SJSA1 (cell line): ENCODE data around the gene CCDC92. TPM values are rescaled to one million over a fixed set of nuclear protein-coding genes. Genes with fewer than 3 reads are reported as not detected.

Experiments used
- DNase-seq, 2 experiments: peaks; one replicate each; pipeline ENCODE4 v3.0.0-alpha.2; 2015 to 2020; ENCODE audit warnings: low spot score in 2 of 2, low read depth in 1 of 2
- H3K27ac ChIP-seq: fragments of 250-450 bp; sonication (Bioruptor Pico); 2 replicates; pipeline ENCODE4 v1.5.1; 2020; ENCODE audit warnings: mild to moderate bottlenecking, moderate library complexity
- H3K27me3 ChIP-seq: fragments of 250-450 bp; sonication (Bioruptor Pico); replicated peaks from 2 replicates; pipeline ENCODE4 v1.5.1; 2020; ENCODE audit warnings: mild to moderate bottlenecking, moderate library complexity
- H3K36me3 ChIP-seq: fragments of 250-450 bp; sonication (Bioruptor Pico); 2 replicates; pipeline ENCODE4 v1.5.1; 2020; ENCODE audit warnings: mild to moderate bottlenecking
- H3K4me1 ChIP-seq: fragments of 250-450 bp; sonication (Bioruptor Pico); replicated peaks from 2 replicates; pipeline ENCODE4 v1.6.1; 2021; ENCODE audit warnings: mild to moderate bottlenecking
- H3K4me3 ChIP-seq: fragments of 250-450 bp; sonication (Bioruptor Pico); 2 replicates; pipeline ENCODE4 v1.5.1; 2020; ENCODE audit warnings: mild to moderate bottlenecking
- H3K9me3 ChIP-seq: fragments of 250-450 bp; sonication (Bioruptor Pico); replicated peaks from 2 replicates; pipeline ENCODE4 v1.5.1; 2020; ENCODE audit warnings: mild to moderate bottlenecking
- total RNA-seq: library from RNA; depleted of rRNA; stranded (reverse); fragments of >200 nt; shearing (Covaris generic); gene quantifications from 2 replicates; pipeline ENCODE4 v1.2.3, GENCODE V29; 2014

The CCDC92 gene
- total RNA-seq, 1 experiment from 2014 or later, result 11.9 TPM

- DNase-seq, result peak; percentile 64 to 69
- Histone ChIP-seq H3K9me3 (no peaks in the 10 kb centered on the region; the same call in 1 of the 2 replicates), H3K36me3 (peaks cover 39% of the 10 kb centered on the region), H3K4me3 (no peak overlapping the region), H3K27me3 (no peaks in the 10 kb centered on the region), H3K27ac (peak overlapping the region; percentile 77), H3K4me1 (peaks cover 40% of the 10 kb centered on the region)
Measured at GRCh38 chr12:123937707-123938591, 34.7 kb downstream of the CCDC92 start.

DNA sequence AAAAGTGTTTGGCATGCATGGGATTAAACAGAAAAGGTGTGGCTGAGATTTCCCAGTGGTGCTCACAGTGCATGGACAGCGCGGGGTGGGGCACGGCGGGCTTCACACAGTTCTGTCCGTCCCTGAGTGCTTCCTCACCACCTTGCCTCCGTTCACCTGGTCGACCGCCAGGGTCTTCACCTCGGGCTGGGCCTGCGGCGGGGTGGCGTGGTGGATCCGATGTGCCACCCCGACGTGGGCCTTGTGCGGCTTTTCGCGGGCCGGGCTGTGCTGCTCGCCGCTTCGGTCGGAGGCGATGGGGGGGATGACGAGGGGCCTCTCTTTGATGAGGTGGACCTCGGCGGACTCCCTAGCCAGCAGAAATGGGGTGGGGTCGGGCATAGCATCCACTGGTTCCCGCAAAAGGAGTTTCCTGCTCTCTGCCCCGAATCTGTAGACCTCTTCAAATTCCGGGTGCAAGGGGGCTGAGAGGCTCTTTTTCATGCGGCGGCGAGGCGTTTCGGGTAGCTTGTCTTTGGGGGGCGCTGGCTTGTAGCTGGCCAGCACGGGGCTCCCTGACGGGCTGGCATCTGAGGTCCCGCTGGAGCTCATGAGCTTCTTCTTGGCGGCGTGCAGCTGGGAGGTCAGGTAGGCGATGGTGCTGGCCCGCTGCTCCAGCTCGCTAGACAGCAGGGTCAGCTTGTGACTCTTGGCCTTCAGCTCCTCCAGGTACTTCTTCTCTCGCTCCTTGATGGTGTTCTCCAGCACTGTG, 35.5 kb downstream of the CCDC92 start:
- no peaks in the 10 kb centered on the region; the same call in 1 of the 2 replicates for H3K9me3 ChIP-seq
- no peak for DNase-seq
- H3K36me3 ChIP-seq, result peaks cover 39% of the 10 kb centered on the region
- no peaks in the 10 kb centered on the region for H3K27me3 ChIP-seq
- H3K4me1 ChIP-seq, result peaks cover 34% of the 10 kb centered on the region
- H3K4me3 ChIP-seq, result no peak overlapping the region
- peak overlapping the region; percentile 77; the same call in 1 of the 2 replicates for H3K27ac ChIP-seq

GRCh38 chr12:123936471-123936870, 36.2 kb downstream of the CCDC92 start:
- no peak overlapping the region for H3K4me3 ChIP-seq
- no peak for DNase-seq
- H3K9me3 ChIP-seq, result no peaks in the 10 kb centered on the region; the same call in 1 of the 2 replicates
- H3K27me3 ChIP-seq, result no peaks in the 10 kb centered on the region
- H3K4me1 ChIP-seq, result peaks cover 28% of the 10 kb centered on the region
- peaks cover 33% of the 10 kb centered on the region for H3K36me3 ChIP-seq
- H3K27ac ChIP-seq, result no peak overlapping the region

GRCh38 chr12:123935956-123936355, 36.7 kb downstream of the CCDC92 start:
- H3K36me3 ChIP-seq, result peaks cover 29% of the 10 kb centered on the region
- no peak for DNase-seq
- H3K4me3 ChIP-seq, result no peak overlapping the region
- H3K27ac ChIP-seq, result no peak overlapping the region
- no peaks in the 10 kb centered on the region for H3K9me3 ChIP-seq
- no peaks in the 10 kb centered on the region for H3K27me3 ChIP-seq
- peaks cover 23% of the 10 kb centered on the region for H3K4me1 ChIP-seq

DNA sequence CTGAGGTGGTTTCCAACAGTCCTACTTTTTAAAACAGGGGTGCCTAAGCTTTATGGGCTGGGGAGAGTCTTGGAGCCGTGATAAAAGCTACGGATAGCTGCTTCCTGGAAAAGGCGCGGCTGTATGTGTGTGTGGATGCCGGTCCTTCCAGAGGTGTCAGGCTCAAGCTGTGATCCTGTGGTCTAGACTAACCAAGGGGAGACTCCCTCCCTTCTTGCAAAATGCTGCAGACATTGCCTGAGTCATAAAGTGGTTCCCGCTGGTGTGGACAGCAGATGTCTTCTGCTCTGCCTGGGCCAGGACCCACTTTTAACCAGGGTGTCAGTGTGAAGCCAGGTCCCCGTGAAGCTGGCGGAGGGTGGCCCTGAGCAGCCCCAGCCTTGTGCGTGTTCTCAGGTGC, 37.8 kb downstream of the CCDC92 start:
- H3K9me3 ChIP-seq, result no peaks in the 10 kb centered on the region
- H3K4me1 ChIP-seq, result peaks cover 22% of the 10 kb centered on the region
- H3K36me3 ChIP-seq, result peaks cover 23% of the 10 kb centered on the region
- no peaks in the 10 kb centered on the region for H3K27me3 ChIP-seq
- no peak for DNase-seq
- H3K27ac ChIP-seq, result no peak overlapping the region
- no peak overlapping the region for H3K4me3 ChIP-seq

DNA sequence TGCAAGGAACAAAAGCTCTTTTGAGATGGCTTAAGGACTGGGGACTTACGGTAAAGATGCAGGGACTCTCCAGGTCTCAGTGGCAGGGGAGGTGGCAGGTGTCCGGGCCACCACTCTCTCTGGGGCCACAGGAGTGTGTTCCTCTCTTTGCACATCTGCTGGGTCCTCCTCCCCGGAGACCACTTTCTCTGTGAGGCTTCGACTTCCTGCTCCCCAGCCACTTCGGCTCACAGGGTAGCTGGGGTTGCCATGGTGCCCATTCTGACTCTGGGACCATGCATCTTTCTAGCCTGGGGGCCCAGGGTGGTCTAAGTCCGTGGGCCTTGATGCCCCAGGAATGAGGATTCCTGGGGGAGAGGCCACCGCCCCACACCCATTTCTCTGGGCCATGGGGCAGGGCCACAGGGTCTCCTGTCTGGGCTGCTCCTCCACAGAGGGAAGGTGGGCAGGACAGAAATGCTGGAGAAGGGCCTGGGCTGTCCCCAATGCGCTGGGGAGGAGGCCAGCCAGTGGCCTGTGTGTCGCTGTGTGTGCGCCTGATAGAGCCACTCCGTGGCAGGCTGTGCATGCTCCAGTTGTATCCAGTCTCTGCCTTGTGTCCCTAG, 38.5 kb downstream of the CCDC92 start:
- Histone ChIP-seq H3K4me1 (peaks cover 20% of the 10 kb centered on the region), H3K9me3 (no peaks in the 10 kb centered on the region), H3K36me3 (peaks cover 17% of the 10 kb centered on the region), H3K27me3 (no peaks in the 10 kb centered on the region), H3K4me3 (no peak overlapping the region), H3K27ac (no peak overlapping the region)
- DNase-seq, result no peak

DNA sequence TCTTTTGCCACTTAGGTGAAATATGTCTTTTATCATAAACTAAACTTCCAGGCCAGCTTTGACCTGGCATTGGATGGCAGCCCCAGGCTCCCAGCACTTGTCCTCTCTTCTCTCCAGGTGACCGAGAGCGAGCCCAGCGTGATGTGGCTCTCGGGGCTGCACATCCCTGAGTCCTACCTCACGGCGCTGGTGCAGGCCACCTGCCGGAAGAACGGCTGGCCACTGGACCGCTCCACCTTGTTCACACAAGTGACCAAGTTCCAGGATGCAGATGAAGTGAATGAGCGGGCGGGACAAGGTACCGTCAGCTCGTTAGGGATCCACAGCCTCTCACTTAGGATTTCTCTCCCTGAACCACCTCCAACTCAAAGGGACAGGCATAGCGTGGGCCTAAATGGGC, 39.4 kb downstream of the CCDC92 start:
- H3K27ac ChIP-seq, result no peak overlapping the region
- H3K36me3 ChIP-seq, result peaks cover 17% of the 10 kb centered on the region
- H3K4me1 ChIP-seq, result peaks cover 11% of the 10 kb centered on the region
- no peaks in the 10 kb centered on the region for H3K27me3 ChIP-seq
- no peaks in the 10 kb centered on the region for H3K9me3 ChIP-seq
- DNase-seq, result no peak
- H3K4me3 ChIP-seq, result no peak overlapping the region

- Histone ChIP-seq H3K9me3 (no peaks in the 10 kb centered on the region), H3K4me3 (no peak overlapping the region), H3K36me3 (peaks cover 10% of the 10 kb centered on the region), H3K4me1 (no peaks in the 10 kb centered on the region), H3K27me3 (no peaks in the 10 kb centered on the region), H3K27ac (no peak overlapping the region)
- DNase-seq, result no peak
Measured at GRCh38 chr12:123931686-123932321, 40.8 kb downstream of the CCDC92 start.

DNA sequence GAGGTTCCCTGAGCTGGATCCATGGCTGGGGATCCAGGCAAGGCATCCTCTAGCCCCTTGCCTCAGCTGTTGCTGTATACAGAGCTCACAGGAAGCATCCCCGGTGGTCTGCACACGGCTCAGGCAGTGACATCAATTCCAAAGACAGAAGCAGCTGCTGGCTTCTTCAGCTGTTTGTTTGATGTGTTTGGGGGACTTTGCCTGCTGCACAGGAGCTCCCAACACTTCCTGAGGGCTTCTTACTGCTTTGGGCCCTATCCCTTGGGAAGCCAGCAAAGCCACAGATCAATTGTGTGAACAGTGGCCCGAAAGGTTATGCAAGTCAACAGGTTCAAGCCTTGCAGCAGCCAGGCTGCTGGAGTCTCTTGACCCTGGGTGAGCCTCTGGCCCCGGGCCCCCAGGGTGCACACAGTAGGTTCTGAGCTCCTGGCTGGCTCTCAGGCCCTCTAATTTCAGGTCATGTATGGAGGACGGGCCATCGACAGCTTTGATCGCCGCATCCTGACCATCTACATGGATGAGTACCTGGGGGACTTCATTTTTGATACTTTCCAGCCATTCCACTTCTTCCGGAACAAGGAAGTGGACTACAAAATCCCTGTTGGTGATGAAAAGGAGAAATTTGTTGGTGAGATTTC, 42.6 kb downstream of the CCDC92 start:
- Histone ChIP-seq H3K27ac (no peak overlapping the region), H3K27me3 (no peaks in the 10 kb centered on the region), H3K4me3 (no peak overlapping the region), H3K4me1 (no peaks in the 10 kb centered on the region), H3K9me3 (no peaks in the 10 kb centered on the region), H3K36me3 (no peaks in the 10 kb centered on the region)
- DNase-seq, result no peak

DNA sequence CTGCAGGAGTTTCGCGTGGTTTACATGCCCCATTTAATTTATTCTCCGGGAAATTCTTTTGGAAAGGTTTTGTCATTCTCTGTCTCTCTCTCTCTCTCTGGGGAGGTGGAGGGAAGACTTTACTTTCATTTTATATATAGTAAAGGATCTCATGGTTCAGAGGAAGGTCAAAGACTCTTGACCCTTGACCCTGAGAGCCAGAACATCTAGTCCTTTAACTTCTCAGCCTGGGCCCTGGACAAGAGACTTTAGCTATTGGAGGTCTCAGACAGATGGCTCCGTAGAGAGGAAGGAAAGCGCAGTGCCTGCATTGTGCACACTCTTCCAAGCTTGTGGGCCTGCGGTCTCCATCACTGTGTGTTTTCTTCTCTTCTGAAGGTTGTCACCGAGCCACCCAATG, 43.7 kb downstream of the CCDC92 start:
- DNase-seq, result no peak
- no peaks in the 10 kb centered on the region for H3K9me3 ChIP-seq
- no peaks in the 10 kb centered on the region for H3K36me3 ChIP-seq
- H3K4me3 ChIP-seq, result no peak overlapping the region
- H3K4me1 ChIP-seq, result no peaks in the 10 kb centered on the region
- H3K27ac ChIP-seq, result no peak overlapping the region
- H3K27me3 ChIP-seq, result no peaks in the 10 kb centered on the region

DNA sequence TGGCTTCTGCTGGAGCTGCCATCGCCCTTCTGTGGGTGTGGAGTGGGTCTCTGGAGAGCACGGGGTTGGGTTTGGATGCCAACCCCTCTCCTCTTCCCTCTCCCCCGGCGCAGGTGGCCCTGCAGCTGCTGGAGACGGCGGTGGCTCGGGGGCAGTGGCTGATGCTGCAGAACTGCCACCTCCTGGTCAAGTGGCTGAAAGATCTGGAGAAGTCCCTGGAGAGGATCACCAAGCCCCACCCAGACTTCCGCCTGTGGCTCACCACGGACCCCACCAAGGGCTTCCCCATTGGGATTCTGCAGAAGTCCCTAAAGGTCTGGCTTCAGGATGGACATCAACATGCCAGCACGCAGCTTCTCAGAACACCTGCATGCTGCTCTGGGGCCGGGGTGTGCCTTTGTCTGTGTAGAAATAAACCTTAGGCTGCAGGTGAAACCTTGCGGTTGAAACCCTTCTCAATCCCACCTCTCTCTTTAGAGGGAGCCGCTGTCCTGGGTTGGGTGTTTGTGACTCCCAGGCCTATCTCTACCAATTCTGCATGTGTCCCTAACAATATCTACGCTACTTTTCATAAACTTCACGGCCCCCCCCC, 44.3 kb downstream of the CCDC92 start:
- Histone ChIP-seq H3K36me3 (no peaks in the 10 kb centered on the region), H3K9me3 (no peaks in the 10 kb centered on the region), H3K27ac (no peak overlapping the region), H3K4me3 (no peak overlapping the region), H3K4me1 (no peaks in the 10 kb centered on the region), H3K27me3 (no peaks in the 10 kb centered on the region)
- no peak for DNase-seq

GRCh38 chr12:123924539-123924938, 48.1 kb downstream of the CCDC92 start:
- Histone ChIP-seq H3K9me3 (no peaks in the 10 kb centered on the region), H3K27me3 (no peaks in the 10 kb centered on the region), H3K4me3 (no peak overlapping the region), H3K36me3 (no peaks in the 10 kb centered on the region), H3K27ac (no peak overlapping the region), H3K4me1 (no peaks in the 10 kb centered on the region)
- DNase-seq, result no peak

DNA sequence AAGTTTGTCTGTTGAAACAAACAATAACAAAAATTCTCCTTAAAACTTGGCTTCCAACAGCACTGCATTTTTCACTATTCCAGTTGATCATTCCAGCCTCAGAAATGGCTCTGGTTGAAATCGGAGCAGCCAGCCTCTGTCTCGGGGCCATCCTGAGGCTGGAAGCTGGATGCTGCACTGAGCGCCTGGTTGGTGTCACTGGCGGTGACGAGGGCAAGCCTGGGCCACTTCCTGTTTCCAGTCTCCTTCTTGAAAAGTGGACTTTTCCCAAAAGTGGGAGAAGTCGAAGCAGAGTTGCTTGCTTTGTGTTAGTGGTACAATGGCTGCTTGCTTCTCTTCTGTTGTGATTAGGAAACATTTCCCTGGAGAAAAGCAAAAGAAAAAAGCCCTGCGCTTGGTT, 48.7 kb downstream of the CCDC92 start:
- Histone ChIP-seq H3K36me3 (no peaks in the 10 kb centered on the region), H3K27ac (no peak overlapping the region), H3K4me3 (no peak overlapping the region), H3K27me3 (no peaks in the 10 kb centered on the region), H3K4me1 (no peaks in the 10 kb centered on the region), H3K9me3 (no peaks in the 10 kb centered on the region)
- DNase-seq, result no peak
